Measurements from ENCODE around the gene ATF3.

Gene ATF3

GRCh38 chr1:212624976-212625501 lies 16.5 kb downstream of the ATF3 start:
- TF ChIP-seq CTCF (IDR thresholded peaks at IDR 0.05; ENCODE audit: low read depth, low read length, missing control alignments), result no peak
- DNase-seq, result no peak
- Histone ChIP-seq H3K27ac (no peak overlapping the region), H3K36me3 (replicated peaks) (no peaks in the 10 kb centered on the region), H3K27me3 (replicated peaks) (no peaks in the 10 kb centered on the region), H3K4me3 (ENCODE audit: low read depth, low read length) (no peak overlapping the region)
- in situ Hi-C loops (cut with HindIII; ENCODE audit: low pct_ligation_motif_present, low sequenced_read_pairs), result no loop called here

DNA sequence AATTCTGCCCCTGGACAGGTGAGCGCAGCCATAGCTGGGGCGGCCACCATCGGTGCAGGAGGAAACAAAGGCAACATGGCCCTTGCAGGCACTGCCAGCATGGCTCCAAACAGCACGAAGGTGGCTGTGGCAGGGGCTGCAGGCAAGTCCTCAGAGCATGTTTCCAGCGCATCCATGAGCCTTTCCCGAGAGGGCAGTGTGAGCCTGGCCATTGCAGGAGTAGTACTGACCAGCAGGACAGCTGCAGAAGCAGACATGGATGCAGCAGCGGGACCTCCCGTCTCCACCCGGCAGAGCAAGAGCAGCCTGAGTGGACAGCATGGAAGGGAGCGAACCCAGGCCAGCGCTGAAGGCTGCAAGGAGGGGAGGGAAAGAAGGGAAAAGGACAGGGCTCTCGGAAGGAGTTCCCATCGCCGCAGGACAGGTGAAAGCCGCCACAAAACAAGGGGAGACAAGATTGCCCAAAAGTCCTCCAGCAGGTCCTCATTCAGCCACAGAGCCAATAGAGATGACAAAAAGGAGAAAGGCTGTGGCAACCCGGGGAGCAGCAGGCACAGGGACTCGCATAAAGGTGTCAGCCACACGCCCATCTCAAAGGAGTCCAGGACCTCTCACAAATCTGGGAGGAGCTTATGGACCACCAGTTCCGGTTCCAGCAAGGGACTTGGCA lies 17.4 kb downstream of the ATF3 start:
- in situ Hi-C loops (cut with HindIII; ENCODE audit: low pct_ligation_motif_present, low sequenced_read_pairs), result no loop called here
- DNase-seq, result no peak
- Histone ChIP-seq H3K27me3 (replicated peaks) (no peaks in the 10 kb centered on the region), H3K4me3 (ENCODE audit: low read depth, low read length) (no peak overlapping the region), H3K27ac (no peak overlapping the region), H3K36me3 (replicated peaks) (no peaks in the 10 kb centered on the region)
- no peak for TF ChIP-seq CTCF (IDR thresholded peaks at IDR 0.05; ENCODE audit: low read depth, low read length, missing control alignments)

- H3K4me3 ChIP-seq (ENCODE audit: low read depth, low read length), result no peak overlapping the region
- H3K36me3 ChIP-seq (replicated peaks), result no peaks in the 10 kb centered on the region
- no peak overlapping the region for H3K27ac ChIP-seq
- H3K27me3 ChIP-seq (replicated peaks), result no peaks in the 10 kb centered on the region
- no peak for DNase-seq
- TF ChIP-seq CTCF (IDR thresholded peaks at IDR 0.05; ENCODE audit: low read depth, low read length, missing control alignments), result no peak
- in situ Hi-C loops (cut with HindIII; ENCODE audit: low pct_ligation_motif_present, low sequenced_read_pairs), result no loop called here
These were observed 19.5 kb downstream of the ATF3 start for GRCh38 chr1:212628046-212628445.

GRCh38 chr1:212628813-212629415 lies 20.4 kb downstream of the ATF3 start:
- DNase-seq, result no peak
- in situ Hi-C loops (cut with HindIII; ENCODE audit: low pct_ligation_motif_present, low sequenced_read_pairs), result no loop called here
- Histone ChIP-seq H3K4me3 (ENCODE audit: low read depth, low read length) (no peak overlapping the region), H3K27ac (no peak overlapping the region), H3K27me3 (replicated peaks) (no peaks in the 10 kb centered on the region), H3K36me3 (replicated peaks) (no peaks in the 10 kb centered on the region)
- no peak for TF ChIP-seq CTCF (IDR thresholded peaks at IDR 0.05; ENCODE audit: low read depth, low read length, missing control alignments)

DNA sequence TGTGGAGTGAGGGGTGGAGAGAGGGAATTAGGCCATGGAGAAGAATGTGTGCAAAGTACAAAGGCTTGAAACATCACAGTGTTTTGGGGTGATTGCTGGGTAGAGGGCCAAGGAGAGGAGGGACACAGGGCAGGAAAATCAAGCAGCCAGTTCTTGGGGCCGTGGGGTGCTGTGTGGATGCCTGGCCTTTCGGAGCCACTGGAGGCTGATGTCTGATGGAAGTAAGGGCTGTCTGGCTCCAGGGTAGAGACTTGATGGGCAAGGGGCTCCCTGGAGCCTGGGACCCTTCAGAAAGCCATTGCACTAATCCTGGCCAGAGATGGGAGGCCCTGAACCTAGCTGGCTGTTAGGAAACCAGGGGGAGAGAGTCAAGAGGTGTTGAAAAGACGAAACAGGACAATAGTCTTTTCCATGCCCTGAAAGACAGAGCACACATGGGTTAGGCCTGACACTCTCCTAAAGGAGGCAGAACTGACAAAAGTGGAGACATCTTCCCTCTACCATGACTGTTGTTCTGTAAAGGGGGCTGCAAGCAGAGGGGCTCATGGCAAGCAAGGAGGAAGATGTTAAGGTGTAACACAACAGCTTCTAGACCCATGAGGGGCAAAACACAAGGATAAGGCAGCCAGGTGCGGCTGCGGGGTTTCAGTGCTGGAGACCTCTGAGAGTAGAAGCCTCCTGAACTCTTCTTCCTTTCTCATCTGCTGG lies 21.0 kb downstream of the ATF3 start:
- in situ Hi-C loops (cut with HindIII; ENCODE audit: low pct_ligation_motif_present, low sequenced_read_pairs), result no loop called here
- DNase-seq, result no peak
- H3K4me3 ChIP-seq (ENCODE audit: low read depth, low read length), result no peak overlapping the region
- no peak overlapping the region for H3K27ac ChIP-seq
- no peaks in the 10 kb centered on the region for H3K36me3 ChIP-seq (replicated peaks)
- no peak for TF ChIP-seq CTCF (IDR thresholded peaks at IDR 0.05; ENCODE audit: low read depth, low read length, missing control alignments)
- H3K27me3 ChIP-seq (replicated peaks), result no peaks in the 10 kb centered on the region
